ACC112 (cell line): Measurements from ENCODE around the gene SLC16A2.
"Not testable (repeated sequence)": the region's sequence is repeated elsewhere in the genome, so short reads cannot be mapped to it uniquely, and the experiment has no call there.

Experiments used
- H2AFZ ChIP-seq: fragments of 200-600 bp; sonication (generic); one replicate; pipeline ENCODE4 v1.6.0; 2017; ENCODE audit warnings: antibody characterized with exemption, low read length; ENCODE audit not compliant: unreplicated experiment
- H3K27ac ChIP-seq: fragments of 200-600 bp; sonication (generic); 2 replicates; pipeline ENCODE4 v1.5.1; 2014; ENCODE audit warnings: low read depth, mild to moderate bottlenecking, antibody characterized with exemption, low read length, moderate library complexity
- H3K27me3 ChIP-seq: fragments of 200-600 bp; sonication (generic); 2 replicates; pipeline ENCODE4 v1.6.1; 2014; ENCODE audit warnings: mild to moderate bottlenecking, antibody characterized with exemption, low read length, moderate library complexity, mixed read lengths; ENCODE audit not compliant: insufficient read depth
- H3K36me3 ChIP-seq: fragments of 200-600 bp; sonication (generic); 2 replicates; pipeline ENCODE4 v1.6.1; 2016; ENCODE audit warnings: mild to moderate bottlenecking, antibody characterized with exemption, low read length, moderate library complexity, mixed read lengths; ENCODE audit not compliant: insufficient read depth
- H3K4me1 ChIP-seq: fragments of 200-600 bp; sonication (generic); one replicate; pipeline ENCODE4 v1.6.1; 2016; ENCODE audit warnings: low read length, mixed read lengths; ENCODE audit not compliant: insufficient read depth, unreplicated experiment, control insufficient read depth
- H3K4me3 ChIP-seq: fragments of 200-600 bp; sonication (generic); 2 replicates; pipeline ENCODE4 v1.5.1; 2014; ENCODE audit warnings: mild to moderate bottlenecking, low read depth, low read length
- H3K79me2 ChIP-seq: fragments of 200-600 bp; sonication (generic); one replicate; pipeline ENCODE4 v1.6.0; 2016; ENCODE audit warnings: low read length; ENCODE audit not compliant: control insufficient read depth, unreplicated experiment, insufficient read depth

Gene SLC16A2

GRCh38 chrX:74445099-74445498 is 23.8 kb downstream of the SLC16A2 start:
- H3K4me1 ChIP-seq: peaks cover 13% of the 10 kb centered on the region
- H3K4me3 ChIP-seq: no peak overlapping the region
- H3K27me3 ChIP-seq: no peaks in the 10 kb centered on the region
- no peaks in the 10 kb centered on the region for H3K79me2 ChIP-seq
- H3K36me3 ChIP-seq: no peaks in the 10 kb centered on the region
- no peak overlapping the region for H2AFZ ChIP-seq
- no peak overlapping the region for H3K27ac ChIP-seq

DNA sequence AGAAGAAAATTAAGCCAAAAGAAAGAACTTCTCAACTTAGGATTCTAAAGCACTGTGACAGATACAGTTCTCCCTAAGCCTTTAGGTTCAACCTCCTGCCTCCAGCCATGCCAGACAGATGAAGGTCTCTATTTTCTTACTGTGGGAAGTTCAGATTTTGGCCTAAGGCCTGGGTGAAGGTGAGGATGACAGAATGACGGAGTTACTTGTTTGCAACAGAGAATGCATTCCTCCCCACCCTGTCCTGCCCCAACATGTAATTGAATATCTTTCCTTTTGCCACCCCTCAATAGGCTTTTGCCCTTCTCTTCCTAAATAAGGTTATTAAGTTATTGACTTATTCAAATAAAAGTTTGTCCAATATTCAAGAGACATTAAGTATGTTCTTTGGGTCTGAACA is 25.6 kb downstream of the SLC16A2 start:
- H2AFZ ChIP-seq: no peak overlapping the region
- H3K27me3 ChIP-seq: no peaks in the 10 kb centered on the region
- H3K4me1 ChIP-seq: peaks cover 30% of the 10 kb centered on the region
- H3K27ac ChIP-seq: no peak overlapping the region
- no peaks in the 10 kb centered on the region for H3K36me3 ChIP-seq
- no peak overlapping the region for H3K4me3 ChIP-seq
- no peaks in the 10 kb centered on the region for H3K79me2 ChIP-seq

DNA sequence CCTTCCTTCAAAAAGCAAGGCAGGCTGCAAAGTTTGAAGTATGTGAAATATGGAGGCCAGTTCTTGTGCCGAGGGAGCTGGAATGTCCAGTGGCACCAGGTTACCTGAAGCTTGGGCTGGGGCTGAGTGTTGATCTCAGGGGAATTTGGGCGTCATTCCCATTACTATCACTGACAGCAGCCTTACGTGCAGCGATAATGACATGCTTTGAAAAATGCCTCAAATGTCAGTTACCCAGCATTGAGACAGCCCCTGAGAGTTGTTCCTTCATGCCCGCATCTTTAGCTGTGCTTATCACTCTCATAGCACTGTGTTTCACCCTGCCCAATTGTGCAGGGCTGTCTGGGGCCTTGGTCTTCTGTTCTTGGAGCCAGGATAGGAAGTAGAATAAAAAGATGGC is 27.4 kb downstream of the SLC16A2 start:
- Histone ChIP-seq H3K27ac (no peak overlapping the region), H3K36me3 (no peaks in the 10 kb centered on the region), H3K79me2 (no peaks in the 10 kb centered on the region), H3K4me3 (no peak overlapping the region), H3K4me1 (peaks cover 28% of the 10 kb centered on the region), H2AFZ (no peak overlapping the region), H3K27me3 (no peaks in the 10 kb centered on the region)

GRCh38 chrX:74449322-74449936 is 28.1 kb downstream of the SLC16A2 start:
- Histone ChIP-seq H3K27ac (peak overlapping the region; percentile 91), H3K27me3 (no peaks in the 10 kb centered on the region), H3K79me2 (no peaks in the 10 kb centered on the region), H3K4me3 (no peak overlapping the region), H3K36me3 (no peaks in the 10 kb centered on the region), H2AFZ (no peak overlapping the region), H3K4me1 (peaks cover 28% of the 10 kb centered on the region)

DNA sequence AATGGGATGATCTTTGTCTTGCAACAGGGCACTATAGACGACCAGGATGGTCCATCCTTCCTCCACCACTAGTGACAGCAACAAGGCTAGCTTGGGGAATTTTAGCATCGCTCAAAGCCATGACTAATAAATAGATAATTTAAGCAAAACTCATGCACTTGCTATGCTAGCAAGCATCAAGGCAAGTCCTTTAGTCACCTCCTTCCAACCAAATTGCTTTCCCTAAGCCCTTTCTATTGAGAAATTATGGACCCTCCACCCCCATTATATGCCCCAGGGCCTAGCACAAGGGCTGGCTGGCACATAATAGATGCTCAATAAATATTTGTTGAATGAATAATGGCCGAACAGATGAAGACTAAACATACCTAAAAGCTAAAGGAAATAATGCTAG is 28.6 kb downstream of the SLC16A2 start:
- Histone ChIP-seq H3K4me1 (peaks cover 28% of the 10 kb centered on the region), H2AFZ (no peak overlapping the region), H3K4me3 (no peak overlapping the region), H3K27me3 (no peaks in the 10 kb centered on the region), H3K27ac (peak overlapping the region; percentile 91), H3K79me2 (no peaks in the 10 kb centered on the region), H3K36me3 (no peaks in the 10 kb centered on the region)

GRCh38 chrX:74450803-74451449 is 29.6 kb downstream of the SLC16A2 start:
- Histone ChIP-seq H3K27ac (peak overlapping the region; percentile 91), H3K4me3 (0 out of 2 replicates have a peak overlapping the region, but pooled peaks have one; percentile 25), H3K36me3 (no peaks in the 10 kb centered on the region), H3K27me3 (no peaks in the 10 kb centered on the region), H2AFZ (peak overlapping the region; percentile 2), H3K79me2 (no peaks in the 10 kb centered on the region), H3K4me1 (peaks cover 28% of the 10 kb centered on the region)

GRCh38 chrX:74451450-74452198 is 30.3 kb downstream of the SLC16A2 start:
- H2AFZ ChIP-seq: no peak overlapping the region
- H3K4me3 ChIP-seq: no peak overlapping the region
- H3K79me2 ChIP-seq: no peaks in the 10 kb centered on the region
- peak overlapping the region; percentile 91 for H3K27ac ChIP-seq
- no peaks in the 10 kb centered on the region for H3K27me3 ChIP-seq
- H3K36me3 ChIP-seq: no peaks in the 10 kb centered on the region
- H3K4me1 ChIP-seq: peaks cover 28% of the 10 kb centered on the region

DNA sequence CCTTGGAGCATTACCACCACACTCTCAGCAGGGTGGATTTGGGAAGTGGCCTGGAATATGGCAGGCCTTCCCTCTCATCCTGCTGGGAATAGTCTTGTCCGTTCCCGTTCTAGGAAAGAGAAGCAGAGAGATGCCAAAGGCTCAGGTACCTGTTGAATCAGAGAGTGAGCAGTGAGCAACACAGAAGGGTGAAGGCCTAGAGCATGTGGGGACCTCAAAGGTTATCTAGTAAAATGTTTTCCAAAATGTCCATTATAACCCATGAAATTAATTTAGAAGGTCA is 30.8 kb downstream of the SLC16A2 start:
- Histone ChIP-seq H3K4me1 (peaks cover 28% of the 10 kb centered on the region), H3K4me3 (no peak overlapping the region), H3K27ac (peak overlapping the region; percentile 91; the same call in 1 of the 2 replicates)

DNA sequence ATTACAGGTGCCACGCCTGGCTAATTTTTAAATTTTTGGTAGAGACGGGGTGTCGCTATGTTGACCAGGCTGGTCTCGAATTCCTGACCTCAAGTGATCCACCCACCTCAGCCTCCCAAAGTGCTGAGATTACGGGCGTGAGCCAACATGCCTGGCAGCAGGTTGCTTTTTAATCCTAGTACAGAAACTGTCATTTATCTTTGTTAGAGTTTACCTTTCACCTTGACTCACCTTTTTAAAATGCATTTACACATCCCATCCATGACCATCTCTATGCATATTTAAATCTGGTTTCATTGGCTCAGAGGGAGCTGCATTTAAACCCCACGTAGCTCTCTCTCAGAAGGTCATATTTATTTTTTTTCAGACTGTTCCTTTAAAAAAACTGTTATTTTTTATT is 31.9 kb downstream of the SLC16A2 start:
- no peak overlapping the region for H3K27ac ChIP-seq
- no peak overlapping the region for H3K4me3 ChIP-seq
- H3K79me2 ChIP-seq: no peaks in the 10 kb centered on the region
- H3K27me3 ChIP-seq: no peaks in the 10 kb centered on the region
- no peaks in the 10 kb centered on the region for H3K36me3 ChIP-seq
- peaks cover 28% of the 10 kb centered on the region for H3K4me1 ChIP-seq
- H2AFZ ChIP-seq: no peak overlapping the region

More for the DNA sequence above, 30.8 kb downstream of the SLC16A2 start:
- Histone ChIP-seq H3K79me2 (no peaks in the 10 kb centered on the region), H3K27me3 (no peaks in the 10 kb centered on the region), H3K36me3 (no peaks in the 10 kb centered on the region), H2AFZ (no peak overlapping the region)

- not testable (repeated sequence) for H3K27me3 ChIP-seq, H3K36me3 ChIP-seq, H3K27ac ChIP-seq, H3K79me2 ChIP-seq, H3K4me3 ChIP-seq, H2AFZ ChIP-seq
- peaks cover 34% of the 10 kb centered on the region for H3K4me1 ChIP-seq
Observed at GRCh38 chrX:74454233-74454632, 32.9 kb downstream of the SLC16A2 start.

- H3K79me2 ChIP-seq: no peaks in the 10 kb centered on the region
- peaks cover 6% of the 10 kb centered on the region for H3K4me1 ChIP-seq
- H2AFZ ChIP-seq: no peak overlapping the region
- no peaks in the 10 kb centered on the region for H3K36me3 ChIP-seq
- H3K4me3 ChIP-seq: no peak overlapping the region
- no peaks in the 10 kb centered on the region for H3K27me3 ChIP-seq
- no peak overlapping the region for H3K27ac ChIP-seq
Observed at GRCh38 chrX:74458736-74459135, 37.4 kb downstream of the SLC16A2 start.
